Mucosa of stomach (tissue), 1 donor: ENCODE data around the gene TSKU.
A peak's percentile ranks its signal among the peaks of the same experiment; 100 is the strongest.
"Not testable (repeated sequence)": the region's sequence is repeated elsewhere in the genome, so short reads cannot be mapped to it uniquely, and the experiment has no call there.

Source experiments
- H3K27me3 ChIP-seq: one replicate; pipeline ENCODE4 v1.7.0; 2013; ENCODE audit warnings: mild to moderate bottlenecking, low read length; ENCODE audit not compliant: control insufficient read depth, insufficient read depth
- H3K36me3 ChIP-seq: one replicate; pipeline ENCODE4 v1.7.0; 2013; ENCODE audit warnings: low read length; ENCODE audit not compliant: control insufficient read depth, insufficient read depth
- H3K4me1 ChIP-seq: one replicate; pipeline ENCODE4 v1.7.0; 2013; ENCODE audit warnings: mild to moderate bottlenecking, low read length; ENCODE audit not compliant: control insufficient read depth, insufficient read depth
- H3K4me3 ChIP-seq: one replicate; pipeline ENCODE4 v1.7.0; 2013; ENCODE audit warnings: low read length
- H3K9ac ChIP-seq: one replicate; pipeline ENCODE4 v1.7.0; 2013; ENCODE audit warnings: mild to moderate bottlenecking, low read length, moderate library complexity
- H3K9me3 ChIP-seq: one replicate; pipeline ENCODE4 v1.7.0; 2013; ENCODE audit warnings: mild to moderate bottlenecking, low read length, moderate library complexity; ENCODE audit not compliant: control insufficient read depth
- donor health status: Pancreatic carcinoma.

Gene TSKU

DNA sequence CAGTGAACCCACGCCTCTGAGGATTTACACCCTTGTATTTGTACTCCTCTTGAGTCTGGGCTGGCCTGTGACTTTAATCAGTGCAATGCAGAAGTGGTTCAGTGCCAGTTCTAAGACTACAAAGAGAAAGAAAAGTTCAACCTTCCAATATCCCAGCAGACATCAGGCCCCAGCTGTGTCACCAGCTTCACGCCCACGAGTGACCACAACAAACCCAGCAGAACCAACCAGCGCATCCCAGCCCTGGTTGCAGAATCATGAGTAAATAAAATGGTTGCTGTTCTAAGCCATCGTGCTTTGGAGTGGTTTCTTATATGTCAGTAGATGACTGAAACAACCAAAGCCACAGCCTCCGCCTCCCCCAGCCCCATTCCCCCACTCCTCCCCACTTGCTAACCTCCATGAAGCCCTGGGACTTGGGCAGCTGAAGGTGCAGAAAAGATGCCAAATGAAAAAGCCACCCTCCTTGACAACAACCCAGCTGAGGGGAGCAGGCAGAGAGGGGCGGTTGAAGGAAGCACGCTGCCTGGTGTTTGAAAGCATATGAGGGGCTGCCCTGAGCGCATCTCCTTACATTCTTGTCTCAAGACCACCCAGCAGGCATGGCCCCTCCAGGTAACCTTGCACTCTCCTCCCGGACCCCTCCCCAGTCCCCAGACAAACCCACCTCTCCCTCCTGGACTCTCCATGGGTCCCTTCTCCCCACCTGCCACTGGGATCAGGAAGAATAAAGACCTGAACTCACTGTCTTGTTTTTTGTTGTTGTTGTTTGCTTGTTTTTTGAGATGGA, 20.9 kb downstream of the TSKU start:
- Histone ChIP-seq H3K9me3 (no peaks in the 10 kb centered on the region), H3K36me3 (no peaks in the 10 kb centered on the region), H3K9ac (no peak overlapping the region), H3K4me1 (peaks cover 60% of the 10 kb centered on the region), H3K4me3 (no peak overlapping the region), H3K27me3 (no peaks in the 10 kb centered on the region)

DNA sequence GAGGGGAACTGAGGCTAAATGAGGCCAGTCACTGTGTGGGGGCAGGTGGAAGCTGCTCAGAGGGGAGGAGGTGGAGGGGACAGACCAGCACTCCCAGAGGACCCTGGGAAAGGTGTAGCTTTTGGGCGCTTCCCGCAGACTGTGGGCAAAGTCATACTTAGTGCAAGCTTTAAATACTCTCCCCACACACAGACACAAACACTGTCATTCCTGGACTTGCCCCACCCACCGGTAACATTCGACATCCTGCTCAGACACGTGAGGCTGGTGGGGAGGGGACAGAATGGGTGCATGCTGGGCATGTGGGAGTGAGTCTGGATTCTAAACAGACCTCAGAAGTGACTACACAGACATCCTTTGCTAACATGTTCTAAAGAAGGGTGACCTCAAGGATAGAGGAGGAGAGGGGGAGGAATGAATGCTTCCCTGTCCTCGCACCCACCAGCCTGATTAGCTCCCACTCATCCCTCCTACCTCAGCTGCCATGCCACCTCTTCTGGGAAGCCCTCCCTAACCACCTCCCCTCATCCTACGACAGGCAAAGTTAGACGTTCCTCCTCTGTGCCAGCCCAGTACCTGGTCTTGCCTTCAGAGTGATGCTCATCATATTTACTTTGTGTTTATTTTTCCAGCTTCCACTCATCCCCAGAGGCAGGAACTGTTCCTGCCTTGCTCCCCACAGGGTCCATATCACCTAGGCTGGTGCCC, 22.2 kb downstream of the TSKU start:
- H3K9me3 ChIP-seq: no peaks in the 10 kb centered on the region
- H3K27me3 ChIP-seq: no peaks in the 10 kb centered on the region
- no peaks in the 10 kb centered on the region for H3K36me3 ChIP-seq
- H3K4me1 ChIP-seq: peaks cover 49% of the 10 kb centered on the region
- no peak overlapping the region for H3K4me3 ChIP-seq
- no peak overlapping the region for H3K9ac ChIP-seq

DNA sequence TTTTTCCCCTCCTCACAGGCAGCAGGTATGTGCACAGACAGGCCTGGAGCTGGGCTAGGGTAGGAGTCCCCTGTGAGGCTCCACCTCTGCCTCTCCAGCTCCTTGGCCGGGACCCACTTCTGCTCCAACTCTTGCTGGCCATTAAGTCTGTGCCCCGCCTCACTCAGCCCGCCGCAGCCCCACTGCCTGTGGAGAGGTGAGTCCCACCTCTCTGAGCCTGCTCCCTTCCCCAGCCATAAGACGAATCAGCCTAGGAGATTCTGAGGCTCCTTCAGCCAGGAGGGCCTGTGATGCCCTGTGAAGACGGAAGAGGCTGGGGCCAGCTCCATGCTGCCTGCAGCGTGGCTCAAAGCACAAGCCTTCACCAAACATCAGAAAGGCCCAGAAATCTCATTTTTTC, 23.0 kb downstream of the TSKU start:
- no peaks in the 10 kb centered on the region for H3K9me3 ChIP-seq
- H3K27me3 ChIP-seq: no peaks in the 10 kb centered on the region
- no peak overlapping the region for H3K9ac ChIP-seq
- H3K4me1 ChIP-seq: peaks cover 46% of the 10 kb centered on the region
- H3K36me3 ChIP-seq: no peaks in the 10 kb centered on the region
- H3K4me3 ChIP-seq: no peak overlapping the region

DNA sequence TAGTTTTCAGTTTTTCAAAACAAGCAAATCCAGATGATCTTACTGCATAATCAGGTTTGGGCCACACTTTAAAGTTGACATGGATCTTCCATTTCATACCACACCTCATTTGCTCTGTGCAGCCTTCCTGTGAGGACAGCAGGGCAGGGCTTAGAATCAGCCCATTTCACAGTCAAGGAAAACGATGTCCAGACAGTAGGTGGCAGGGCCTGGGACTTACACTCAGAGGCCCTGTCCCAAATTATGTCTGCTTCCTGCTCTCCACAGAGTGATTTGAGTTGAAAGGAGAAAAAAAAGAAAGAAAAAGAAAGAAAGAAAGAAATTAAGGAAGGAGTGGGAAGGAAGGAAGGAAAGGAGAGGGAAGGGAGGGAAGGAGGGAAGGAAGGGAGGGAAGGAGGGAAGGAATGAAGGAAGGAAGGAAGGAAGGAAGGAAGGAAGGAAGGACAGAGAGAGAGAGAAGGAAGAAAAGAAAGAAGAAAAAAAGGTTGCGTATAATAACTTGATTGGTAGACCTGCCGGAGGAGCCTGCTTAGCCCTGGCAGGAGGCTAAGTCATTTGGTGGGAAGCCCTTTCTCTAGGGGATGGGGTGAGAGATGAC, 23.6 kb downstream of the TSKU start:
- no peak overlapping the region for H3K9ac ChIP-seq
- peaks cover 41% of the 10 kb centered on the region for H3K4me1 ChIP-seq
- H3K36me3 ChIP-seq: no peaks in the 10 kb centered on the region
- no peak overlapping the region for H3K4me3 ChIP-seq
- H3K9me3 ChIP-seq: no peaks in the 10 kb centered on the region
- no peaks in the 10 kb centered on the region for H3K27me3 ChIP-seq

DNA sequence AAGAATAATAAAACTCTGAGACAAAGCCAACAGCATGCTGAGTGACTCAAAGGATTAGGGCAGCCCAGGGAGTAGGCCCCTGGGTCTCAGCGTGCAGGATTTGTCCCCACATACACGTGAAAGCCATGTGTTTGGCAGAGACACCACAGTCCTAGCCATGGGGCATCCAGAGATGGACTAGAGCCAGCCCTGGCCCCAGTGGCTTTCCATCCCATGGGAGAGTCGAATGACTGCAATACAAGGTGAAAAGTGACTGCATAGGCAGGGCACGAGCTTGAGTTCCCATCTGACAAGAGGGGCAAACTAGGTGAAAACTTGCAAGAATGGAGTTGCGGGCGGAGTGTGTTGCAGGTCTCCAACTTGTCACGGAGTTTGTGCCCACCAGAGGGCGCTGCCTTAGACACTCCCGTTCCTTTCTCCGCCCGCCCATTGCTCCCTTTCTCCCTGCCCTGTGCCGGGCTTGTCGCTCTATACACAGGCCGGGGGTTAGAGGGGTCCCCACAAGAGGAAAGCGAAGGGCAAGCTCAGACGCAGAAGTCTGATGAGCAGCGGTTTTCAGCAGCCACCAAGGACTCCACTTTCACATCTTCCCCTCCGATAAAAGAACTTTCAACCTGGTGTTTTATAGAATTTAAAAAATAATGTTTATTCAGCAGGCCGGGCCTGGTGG, 24.2 kb downstream of the TSKU start:
- H3K36me3 ChIP-seq: no peaks in the 10 kb centered on the region
- no peak overlapping the region for H3K9ac ChIP-seq
- H3K27me3 ChIP-seq: no peaks in the 10 kb centered on the region
- H3K9me3 ChIP-seq: no peaks in the 10 kb centered on the region
- H3K4me1 ChIP-seq: peaks cover 35% of the 10 kb centered on the region
- H3K4me3 ChIP-seq: no peak overlapping the region

DNA sequence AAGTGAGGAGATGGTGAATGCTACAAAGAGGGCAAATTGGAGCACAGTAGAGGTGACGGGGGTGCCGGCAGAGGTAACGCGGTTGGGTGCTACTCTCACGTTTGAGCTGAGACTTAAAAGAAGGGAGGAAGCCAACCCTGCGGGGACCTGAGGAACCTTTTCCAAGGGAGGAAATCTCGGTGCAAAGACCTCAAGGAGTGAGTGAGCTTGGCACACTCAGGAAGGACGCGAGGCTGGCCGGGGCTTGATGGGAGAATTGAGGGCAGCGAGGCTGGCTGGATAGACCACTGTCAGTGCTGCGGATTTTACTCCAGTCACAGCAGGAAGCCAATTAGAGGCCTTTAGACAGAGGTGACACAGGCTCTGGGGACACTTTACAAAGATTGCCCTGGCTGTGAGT, 25.0 kb downstream of the TSKU start:
- Histone ChIP-seq H3K27me3 (no peaks in the 10 kb centered on the region), H3K36me3 (no peaks in the 10 kb centered on the region), H3K9ac (no peak overlapping the region), H3K4me3 (no peak overlapping the region), H3K9me3 (no peaks in the 10 kb centered on the region), H3K4me1 (peaks cover 27% of the 10 kb centered on the region)

DNA sequence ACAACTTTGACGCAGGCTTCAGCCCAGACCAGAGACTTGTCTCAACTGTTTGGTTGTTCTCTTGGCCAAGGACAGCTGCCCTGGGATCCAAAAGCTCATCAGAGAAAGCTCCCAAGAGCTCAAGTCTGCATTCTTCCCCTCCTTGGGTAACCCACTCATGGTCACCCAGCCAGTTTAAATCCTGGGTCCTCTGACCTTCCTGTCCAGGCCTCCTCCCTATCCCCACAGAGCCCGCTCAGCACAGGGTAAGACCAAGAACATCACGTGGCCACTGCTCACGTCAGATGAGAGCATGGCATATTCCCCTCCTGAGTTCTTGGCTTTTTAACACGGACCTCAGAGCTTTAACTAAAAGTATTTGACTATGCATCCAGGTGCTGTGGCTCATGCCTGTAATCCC, 25.8 kb downstream of the TSKU start:
- Histone ChIP-seq H3K4me1 (peaks cover 19% of the 10 kb centered on the region), H3K36me3 (no peaks in the 10 kb centered on the region), H3K4me3 (no peak overlapping the region), H3K27me3 (no peaks in the 10 kb centered on the region), H3K9me3 (no peaks in the 10 kb centered on the region), H3K9ac (no peak overlapping the region)

DNA sequence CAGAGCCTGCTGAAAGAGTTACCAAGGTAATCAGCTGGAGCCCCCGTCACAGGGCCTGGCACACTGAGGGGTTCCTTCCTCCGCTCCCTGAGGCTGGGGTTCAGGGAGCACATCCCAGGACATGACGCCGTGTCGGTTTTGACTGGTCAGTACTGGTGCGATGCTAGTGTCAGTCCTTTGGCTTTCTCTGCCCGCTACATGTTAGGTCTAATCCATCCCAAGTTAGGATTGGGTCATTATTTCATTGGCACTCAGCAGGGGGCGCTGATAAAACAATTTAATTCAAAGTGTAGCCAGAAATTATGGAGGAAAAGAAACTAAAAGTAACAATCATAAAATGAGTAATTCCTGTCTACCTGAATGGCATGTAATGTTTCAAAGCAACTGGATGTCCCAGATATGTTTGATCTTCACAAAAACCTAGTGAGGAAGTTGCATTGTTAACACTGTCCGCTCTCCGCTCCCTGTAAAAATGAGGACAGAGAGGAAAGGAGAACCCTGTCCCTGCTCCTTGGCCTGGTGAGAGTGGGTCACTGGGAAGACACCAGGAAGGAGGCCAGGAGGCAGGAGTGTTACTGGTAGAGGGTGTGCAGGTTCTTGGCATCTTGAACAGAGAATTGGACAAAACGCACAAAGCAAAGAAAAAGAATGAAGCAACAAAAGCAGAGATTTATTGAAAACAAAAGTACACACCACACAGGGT, 27.1 kb downstream of the TSKU start:
- no peaks in the 10 kb centered on the region for H3K27me3 ChIP-seq
- peak overlapping the region; percentile 34 for H3K9ac ChIP-seq
- no peak overlapping the region for H3K4me3 ChIP-seq
- H3K9me3 ChIP-seq: no peaks in the 10 kb centered on the region
- H3K4me1 ChIP-seq: peaks cover 12% of the 10 kb centered on the region
- H3K36me3 ChIP-seq: no peaks in the 10 kb centered on the region

DNA sequence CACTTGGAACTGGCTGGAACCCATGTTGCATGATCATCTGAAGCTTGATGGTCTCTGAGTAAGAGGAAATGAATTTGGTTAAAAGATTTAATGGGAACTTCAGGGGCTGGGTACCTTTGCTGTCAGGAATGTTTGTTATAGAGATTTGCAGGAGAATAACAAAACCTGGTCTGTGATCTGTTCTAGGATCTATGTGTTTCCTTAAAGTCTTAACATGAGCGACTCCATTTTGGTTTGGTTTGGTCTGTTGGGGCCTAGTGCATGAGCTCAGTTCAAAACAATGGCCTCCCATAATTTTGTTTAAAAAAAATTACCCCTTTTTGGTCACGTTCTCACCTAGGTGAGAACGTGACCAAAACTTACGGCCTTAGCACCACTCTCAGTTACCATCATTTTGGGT, 28.1 kb downstream of the TSKU start:
- Histone ChIP-seq H3K4me1 (peaks cover 11% of the 10 kb centered on the region), H3K27me3 (no peaks in the 10 kb centered on the region), H3K9ac (no peak overlapping the region), H3K9me3 (no peaks in the 10 kb centered on the region), H3K4me3 (no peak overlapping the region), H3K36me3 (no peaks in the 10 kb centered on the region)

DNA sequence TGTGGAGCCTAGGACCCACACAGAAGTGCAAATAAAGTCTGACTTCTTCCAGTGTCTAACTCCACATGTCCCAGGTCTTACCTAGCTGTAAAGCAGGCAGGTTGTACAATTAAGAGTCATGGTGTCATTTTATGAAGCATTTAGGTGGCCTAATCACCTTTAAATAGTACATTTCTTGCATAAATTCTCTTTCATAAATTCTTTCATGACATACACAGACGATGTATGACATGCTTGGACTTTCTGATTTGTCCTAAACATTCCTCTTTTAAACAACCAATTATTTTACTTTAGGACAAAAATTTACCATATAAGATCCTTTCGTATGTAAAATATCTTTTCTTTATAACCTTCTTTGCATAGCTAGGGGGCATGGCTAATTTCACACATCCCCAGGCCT, 31.3 kb downstream of the TSKU start:
- Histone ChIP-seq H3K9me3 (no peaks in the 10 kb centered on the region), H3K27me3 (no peaks in the 10 kb centered on the region), H3K36me3 (no peaks in the 10 kb centered on the region), H3K4me3 (no peak overlapping the region), H3K9ac (no peak overlapping the region), H3K4me1 (peaks cover 6% of the 10 kb centered on the region)

DNA sequence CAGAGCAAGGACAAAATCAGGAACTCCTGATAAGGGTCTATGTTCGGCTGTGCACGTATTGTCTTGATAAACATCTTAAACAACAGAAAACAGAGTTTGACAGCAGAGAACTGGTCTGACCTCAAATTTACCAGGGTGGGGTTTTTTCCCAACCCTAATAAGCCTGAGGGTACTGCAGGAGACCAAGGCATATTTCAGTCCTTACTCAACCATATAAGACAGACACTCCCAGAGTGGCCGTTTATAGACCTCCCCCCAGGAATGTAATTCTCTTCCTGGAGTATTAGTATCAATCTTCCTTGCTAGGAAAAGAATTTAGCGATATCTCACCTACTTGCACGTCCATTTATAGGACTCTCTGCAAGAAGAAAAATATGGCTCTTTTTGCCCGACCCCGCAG, 32.5 kb downstream of the TSKU start:
- H3K36me3 ChIP-seq: not testable (repeated sequence)

More for the DNA sequence above, 32.5 kb downstream of the TSKU start:
- not testable (repeated sequence) for H3K4me1 ChIP-seq, H3K9me3 ChIP-seq, H3K9ac ChIP-seq, H3K4me3 ChIP-seq, H3K27me3 ChIP-seq
